Activated CD4-positive, alpha-beta memory T cell treated with anti-CD3 and anti-CD28 coated beads, Interleukin-2, amount 10 ng/mL, durations not matched to agents 7 days and 5 days (primary cell): Measurements from ENCODE around the gene PDZD11. TPM values are rescaled to one million over a fixed set of nuclear protein-coding genes. Genes with fewer than 3 reads are reported as not detected.
"Not testable (repeated sequence)": the region's sequence is repeated elsewhere in the genome, so short reads cannot be mapped to it uniquely, and the experiment has no call there.

Experiments used
- CTCF ChIA-PET: fragments of 350-600 bp; sonication (Branson Sonifier 250); formaldehyde crosslinking; loops from one replicate; lab custom pipeline; 2021; ENCODE audit warnings: antibody characterized with exemption, inconsistent platforms; lab: Charles Lee
- POLR2A ChIA-PET: fragments of 350-600 bp; sonication (Branson Sonifier 250); formaldehyde crosslinking; loops from one replicate; lab custom pipeline; 2021; ENCODE audit warnings: antibody characterized with exemption; lab: Charles Lee
- DNase-seq: peaks from one replicate; pipeline ENCODE4 v3.0.0-alpha.2; 2020
- H3K27ac Mint-ChIP-seq: one replicate; pipeline ENCODE4 v1.8.0; 2021; ENCODE audit warnings: mild to moderate bottlenecking, mixed read lengths
- H3K27me3 Mint-ChIP-seq: one replicate; pipeline ENCODE4 v1.8.0; 2021; ENCODE audit warnings: mixed read lengths
- H3K36me3 Mint-ChIP-seq: one replicate; pipeline ENCODE4 v1.8.0; 2021; ENCODE audit warnings: low read depth, mixed read lengths
- H3K4me1 Mint-ChIP-seq: one replicate; pipeline ENCODE4 v1.8.0; 2021; ENCODE audit warnings: mixed read lengths
- H3K4me3 Mint-ChIP-seq: one replicate; pipeline ENCODE4 v1.8.0; 2021; ENCODE audit warnings: mild to moderate bottlenecking, mixed read lengths
- H3K9me3 Mint-ChIP-seq: one replicate; pipeline ENCODE4 v1.8.0; 2021; ENCODE audit warnings: mixed read lengths
- total RNA-seq, 2 experiments: library from RNA; stranded (reverse); gene quantifications; one replicate each; pipeline ENCODE4 v1.2.3, GENCODE V29; 2021

PDZD11 gene
- total RNA-seq, 2 experiments from 2014 or later = 36.3 to 38.8 TPM

- CTCF ChIA-PET = no interaction called here
- DNase-seq = no peak
- Mint-ChIP-seq H3K36me3 (no peaks in the 10 kb centered on the region), H3K4me3 (no peak overlapping the region), H3K9me3 (no peaks in the 10 kb centered on the region), H3K4me1 (peaks cover 15% of the 10 kb centered on the region), H3K27me3 (no peaks in the 10 kb centered on the region), H3K27ac (no peak overlapping the region)
- POLR2A ChIA-PET = no interaction called here
These were observed 37.2 kb downstream of the PDZD11 start for GRCh38 chrX:70252491-70252890.

- Mint-ChIP-seq H3K4me1 (peaks cover 10% of the 10 kb centered on the region), H3K4me3 (no peak overlapping the region), H3K27ac (no peak overlapping the region), H3K9me3 (no peaks in the 10 kb centered on the region), H3K36me3 (no peaks in the 10 kb centered on the region), H3K27me3 (no peaks in the 10 kb centered on the region)
- ChIA-PET POLR2A (no interaction called here), CTCF (no interaction called here)
- DNase-seq = no peak
These were observed 42.5 kb downstream of the PDZD11 start for GRCh38 chrX:70247252-70247651.

- CTCF ChIA-PET = no interaction called here
- H3K36me3 Mint-ChIP-seq = no peaks in the 10 kb centered on the region
- H3K27ac Mint-ChIP-seq = no peak overlapping the region
- H3K4me3 Mint-ChIP-seq = no peak overlapping the region
- DNase-seq = no peak
- POLR2A ChIA-PET = no interaction called here
- no peaks in the 10 kb centered on the region for H3K27me3 Mint-ChIP-seq
- H3K4me1 Mint-ChIP-seq = peaks cover 10% of the 10 kb centered on the region
- H3K9me3 Mint-ChIP-seq = no peaks in the 10 kb centered on the region
These were observed 44.8 kb downstream of the PDZD11 start for GRCh38 chrX:70244881-70245280.

GRCh38 chrX:70243601-70244000 lies 46.1 kb downstream of the PDZD11 start:
- CTCF ChIA-PET, H3K27ac Mint-ChIP-seq, POLR2A ChIA-PET, H3K4me1 Mint-ChIP-seq, H3K36me3 Mint-ChIP-seq, H3K9me3 Mint-ChIP-seq, H3K27me3 Mint-ChIP-seq, DNase-seq, H3K4me3 Mint-ChIP-seq: not testable (repeated sequence)

- peaks cover 10% of the 10 kb centered on the region for H3K4me1 Mint-ChIP-seq
- no peaks in the 10 kb centered on the region for H3K27me3 Mint-ChIP-seq
- no peaks in the 10 kb centered on the region for H3K9me3 Mint-ChIP-seq
- H3K36me3 Mint-ChIP-seq = no peaks in the 10 kb centered on the region
- CTCF ChIA-PET = no interaction called here
- no peak for DNase-seq
- H3K27ac Mint-ChIP-seq = no peak overlapping the region
- POLR2A ChIA-PET = no interaction called here
- no peak overlapping the region for H3K4me3 Mint-ChIP-seq
These were observed 48.2 kb downstream of the PDZD11 start for GRCh38 chrX:70241501-70241900.

- H3K27ac Mint-ChIP-seq = no peak overlapping the region
- no peaks in the 10 kb centered on the region for H3K9me3 Mint-ChIP-seq
- H3K36me3 Mint-ChIP-seq = no peaks in the 10 kb centered on the region
- no peak for DNase-seq
- CTCF ChIA-PET = no interaction called here
- H3K27me3 Mint-ChIP-seq = no peaks in the 10 kb centered on the region
- peaks cover 10% of the 10 kb centered on the region for H3K4me1 Mint-ChIP-seq
- POLR2A ChIA-PET = no interaction called here
- H3K4me3 Mint-ChIP-seq = no peak overlapping the region
These were observed 49.0 kb downstream of the PDZD11 start for GRCh38 chrX:70240751-70241150.

Other genes with a start within 250 kb of the PDZD11 start
- not detected for gene AWAT2, start 240.0 kb downstream of the PDZD11 start, total RNA-seq
- gene OTUD6A, start 227.5 kb downstream of the PDZD11 start, total RNA-seq = not detected
- 10 to 100 TPM; 63.2 to 65.6 TPM for gene IGBP1, start 156.5 kb downstream of the PDZD11 start, total RNA-seq
- not detected for gene DGAT2L6, start 112.4 kb downstream of the PDZD11 start, total RNA-seq
- gene AWAT1, start 55.3 kb downstream of the PDZD11 start, total RNA-seq = not detected
- gene P2RY4, start 29.7 kb downstream of the PDZD11 start, total RNA-seq = under 1 TPM; 0.15 to 0.35 TPM
- not detected for gene ARR3, start 21.6 kb downstream of the PDZD11 start, total RNA-seq
- gene RAB41, start 7.8 kb downstream of the PDZD11 start, total RNA-seq = not detected
- gene KIF4A, start 177 bp upstream of the PDZD11 start, total RNA-seq = 10 to 100 TPM; 33.3 to 34.0 TPM
- under 1 TPM; 0.23 TPM for gene GDPD2, start 133.4 kb upstream of the PDZD11 start, total RNA-seq
- gene DLG3, start 154.9 kb upstream of the PDZD11 start, total RNA-seq = 10 to 100 TPM; 33.3 to 39.9 TPM